NOMO-1 treated with DMSO at 0.1 percent for 48 hours (cell line): ENCODE data around the gene POLR3F.
"Not testable (repeated sequence)": the region's sequence is repeated elsewhere in the genome, so short reads cannot be mapped to it uniquely, and the experiment has no call there.

Source experiments
- DNase-seq: peaks from one replicate; lab custom pipeline; 2025; ENCODE audit not compliant: unreplicated experiment; lab: John Stamatoyannopoulos, UW

The POLR3F gene, protein sequence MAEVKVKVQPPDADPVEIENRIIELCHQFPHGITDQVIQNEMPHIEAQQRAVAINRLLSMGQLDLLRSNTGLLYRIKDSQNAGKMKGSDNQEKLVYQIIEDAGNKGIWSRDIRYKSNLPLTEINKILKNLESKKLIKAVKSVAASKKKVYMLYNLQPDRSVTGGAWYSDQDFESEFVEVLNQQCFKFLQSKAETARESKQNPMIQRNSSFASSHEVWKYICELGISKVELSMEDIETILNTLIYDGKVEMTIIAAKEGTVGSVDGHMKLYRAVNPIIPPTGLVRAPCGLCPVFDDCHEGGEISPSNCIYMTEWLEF

DNA sequence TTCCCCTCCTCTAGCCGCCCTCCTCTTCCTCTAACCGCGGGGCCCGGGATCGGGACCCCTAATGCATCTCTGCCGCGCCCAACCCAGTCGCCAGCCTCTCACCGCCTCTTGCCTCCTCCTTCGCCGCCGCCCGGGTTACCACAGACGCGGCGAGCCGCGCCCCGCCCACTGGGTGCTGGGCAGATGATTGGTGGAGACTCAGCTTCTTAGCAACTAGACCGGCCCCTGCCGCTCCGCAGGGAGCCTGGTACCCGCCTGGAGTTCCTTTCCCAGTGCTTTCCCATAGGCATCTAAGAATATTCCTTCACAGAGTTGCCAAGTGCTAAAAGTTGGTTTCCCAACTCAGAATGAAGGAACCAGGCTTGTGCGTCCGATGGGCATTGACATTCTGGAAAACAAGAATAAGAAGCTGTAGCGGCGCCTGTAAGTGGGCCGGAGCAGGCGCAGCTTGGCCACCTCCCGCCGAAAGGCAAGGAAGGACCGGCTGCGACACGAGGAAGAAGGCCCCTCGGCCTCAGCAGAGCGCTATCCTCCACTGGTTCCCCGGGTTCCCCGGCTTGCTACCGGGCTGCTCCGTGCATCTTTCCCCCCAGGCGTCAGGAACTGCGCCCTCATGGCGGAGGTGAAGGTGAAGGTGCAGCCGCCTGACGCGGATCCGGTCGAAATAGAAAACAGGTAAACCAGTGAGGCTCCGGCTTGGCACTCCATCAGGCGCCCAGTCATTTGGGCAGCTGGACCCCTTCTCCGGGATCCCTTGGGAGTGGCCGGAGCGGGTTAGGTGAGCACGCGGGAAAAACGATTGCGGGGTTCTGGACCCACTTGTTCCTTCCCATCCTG lies at the start of gene POLR3F, which contains the start of gene DZANK1:
TSS of gene POLR3F (plus strand) at position 497 of the 837 bp plus-strand sequence. CDS start at position 614, 117 bp downstream.
TSS of gene DZANK1 (minus strand) at position 137 of the 837 bp plus-strand sequence. CDS start 1,672 bp downstream, outside the sequence.
- peak; percentile 91 for DNase-seq

DNA sequence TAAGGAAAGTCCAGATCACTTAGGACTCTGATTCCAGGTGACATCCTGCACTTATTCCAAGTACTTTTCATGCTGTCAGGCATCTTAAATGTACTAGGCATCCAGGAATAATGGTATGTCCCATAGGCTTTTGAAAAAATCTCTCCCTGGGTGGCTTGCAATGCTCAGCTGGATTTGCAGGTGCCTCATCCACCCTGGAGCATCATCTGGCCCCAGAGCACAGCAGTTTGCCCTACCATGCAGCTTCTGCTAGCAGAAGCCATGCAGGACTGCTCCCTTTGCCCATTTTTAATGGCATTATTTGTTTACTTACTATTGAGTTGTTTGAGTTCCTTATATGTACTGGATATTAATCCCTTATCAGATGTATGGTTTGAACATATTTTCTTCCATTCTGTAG lies 45.6 kb upstream of the POLR3F start:
- DNase-seq = no peak

DNA sequence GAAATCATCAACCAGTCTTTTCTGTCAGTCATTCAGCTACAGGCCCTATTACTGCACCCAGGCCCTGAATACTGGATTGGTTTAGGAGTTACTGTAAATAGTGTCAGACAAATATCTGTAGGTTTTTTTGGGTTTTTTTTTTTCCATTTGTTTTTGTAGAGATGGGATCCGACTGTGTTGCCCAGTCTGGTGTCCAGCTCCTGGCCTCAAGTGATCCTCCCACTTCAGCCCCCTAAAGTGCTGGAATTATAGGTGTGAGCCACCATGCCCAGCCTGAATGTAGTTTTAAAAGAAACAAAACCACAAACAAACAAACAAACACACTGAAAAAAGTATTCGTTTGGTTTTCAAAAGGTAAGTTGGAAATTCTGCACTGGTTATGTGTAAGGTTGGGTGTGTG lies 40.0 kb upstream of the POLR3F start:
- no peak for DNase-seq

DNA sequence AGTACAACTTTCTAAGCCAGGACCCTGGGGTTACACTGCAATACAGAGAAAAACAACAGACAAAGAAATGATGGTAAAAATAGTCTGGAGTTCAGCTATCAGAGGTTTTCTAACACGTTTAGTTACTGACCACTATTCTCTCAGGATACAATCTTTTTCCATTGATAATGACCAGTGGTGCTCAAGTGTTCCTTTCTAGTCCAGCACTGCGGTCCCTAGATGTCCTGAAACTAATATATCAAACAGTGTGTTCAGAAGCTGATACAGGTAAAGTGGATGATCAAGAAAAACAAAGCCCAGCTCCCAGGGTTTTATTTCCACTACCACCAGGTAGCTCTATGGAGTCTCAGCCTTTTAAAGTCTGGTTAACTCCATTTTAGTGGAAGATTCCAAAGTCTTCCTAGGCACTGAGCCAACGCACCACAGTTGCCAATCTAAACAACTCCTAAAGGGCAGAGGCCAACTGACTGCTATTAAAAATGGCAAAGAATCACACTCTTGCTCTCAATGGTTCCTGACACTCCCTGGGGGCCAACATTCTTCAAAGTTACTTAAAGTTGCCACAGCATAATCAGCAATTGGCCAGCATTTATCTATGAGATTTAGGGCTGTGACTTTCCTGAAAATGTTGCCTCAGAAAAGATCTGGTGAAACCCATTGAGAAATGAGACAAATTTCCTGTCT lies 38.6 kb upstream of the POLR3F start:
- no peak for DNase-seq

DNA sequence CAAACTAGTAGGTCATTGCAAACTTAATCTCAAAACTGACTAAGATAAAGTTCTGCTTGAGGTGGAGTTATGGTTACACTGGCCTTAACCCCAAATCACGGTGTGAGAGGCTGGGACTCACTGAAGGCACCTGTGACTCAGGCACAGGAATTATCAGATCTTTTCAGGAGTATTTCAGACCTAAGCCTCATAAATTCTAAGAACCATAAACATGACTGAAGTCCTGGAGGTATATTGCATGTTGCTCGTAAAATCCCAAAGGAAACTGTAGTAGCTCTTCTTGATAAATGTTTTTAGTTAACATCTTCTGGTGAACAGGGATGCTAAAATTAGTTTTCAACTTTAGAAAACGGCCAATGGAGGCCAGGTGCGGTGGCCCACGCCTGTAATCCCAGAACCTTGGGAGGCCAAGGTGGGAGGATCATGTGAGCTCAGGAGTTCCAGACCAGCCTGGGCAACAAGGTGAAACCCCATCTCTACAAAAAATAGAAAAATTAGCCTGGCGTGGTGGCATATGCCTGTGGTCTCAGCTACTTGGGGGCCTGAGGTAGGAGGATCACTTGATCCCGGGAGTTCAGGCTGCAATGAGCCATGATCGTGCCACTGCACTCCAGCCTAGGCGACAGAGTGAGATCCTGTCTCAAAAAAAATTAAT lies 36.9 kb upstream of the POLR3F start:
- DNase-seq = no peak

DNA sequence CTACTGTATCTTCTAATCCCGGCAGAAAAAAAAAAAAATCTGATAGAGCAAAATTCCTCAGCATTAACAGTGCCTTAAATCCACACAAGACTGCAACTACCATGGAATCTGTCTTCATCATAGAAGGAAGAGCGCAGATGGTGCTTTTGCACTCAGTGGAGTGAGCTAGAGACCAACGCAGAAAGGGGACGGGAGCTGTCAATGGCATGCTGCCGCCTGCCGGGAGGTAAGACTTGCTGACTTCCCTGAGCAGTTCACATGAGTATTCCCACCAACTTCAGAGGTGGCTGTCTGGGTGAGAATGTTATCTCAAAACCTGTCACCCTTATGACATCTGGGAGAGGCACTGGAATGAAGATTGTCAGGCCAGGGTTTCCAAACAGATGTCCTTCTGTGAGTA lies 36.0 kb upstream of the POLR3F start:
- DNase-seq = no peak

DNA sequence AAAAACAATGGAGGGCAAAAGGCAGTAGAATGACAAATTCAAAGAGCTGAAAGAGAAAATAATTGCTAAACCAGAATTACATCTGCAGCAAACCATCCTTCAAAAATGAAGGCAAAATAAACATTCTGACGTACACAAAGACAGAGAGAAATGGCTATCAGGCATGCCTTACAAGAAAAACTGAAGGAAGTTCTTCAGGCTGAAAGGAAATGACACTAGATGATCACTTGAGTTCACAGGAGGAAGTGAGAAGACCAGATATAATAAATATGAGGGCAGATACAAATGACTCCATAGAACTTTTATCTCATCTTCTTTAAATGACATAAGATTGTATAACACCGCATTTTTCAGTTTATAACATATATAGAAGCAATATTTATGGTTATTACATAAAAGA lies 30.3 kb upstream of the POLR3F start:
- DNase-seq = peak; percentile 72

DNA sequence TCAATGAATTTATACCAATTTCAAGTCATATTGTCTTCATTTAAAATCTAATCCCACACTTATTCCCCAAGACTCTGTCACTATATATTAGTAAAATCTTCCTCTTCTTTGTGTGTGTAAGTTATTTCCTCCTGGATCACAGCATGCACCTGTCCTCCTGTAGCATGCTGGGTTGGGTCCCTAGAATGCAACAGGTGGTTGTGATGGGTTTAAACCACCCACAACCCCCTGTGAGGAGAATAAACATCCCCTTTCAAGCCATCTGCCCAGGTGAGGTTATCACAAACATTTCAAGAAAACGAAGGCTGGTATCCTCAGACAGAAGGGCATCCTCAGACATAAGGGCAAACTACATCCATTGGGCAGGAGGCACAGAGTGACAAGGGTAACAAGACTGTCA lies 26.8 kb upstream of the POLR3F start:
- DNase-seq = no peak

DNA sequence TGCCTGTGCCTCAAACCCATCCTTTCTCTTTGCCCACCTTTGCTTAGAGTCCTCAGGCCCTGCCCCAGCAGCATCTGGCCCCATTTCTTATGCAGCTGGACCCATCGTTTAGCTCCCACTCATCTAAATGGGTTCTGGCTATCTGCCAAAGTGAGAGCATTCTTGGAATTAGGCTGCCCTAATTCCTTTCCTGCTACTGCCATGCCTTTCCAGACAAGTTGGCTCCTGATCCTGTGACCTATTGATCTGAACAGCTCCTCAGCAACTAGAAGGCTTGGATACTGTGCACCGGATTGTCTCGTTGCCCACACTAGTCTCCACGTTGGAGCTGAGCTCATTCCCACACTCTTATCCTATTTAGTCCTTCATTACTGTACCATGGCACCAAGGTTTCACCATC lies 23.3 kb upstream of the POLR3F start:
- DNase-seq = no peak

DNA sequence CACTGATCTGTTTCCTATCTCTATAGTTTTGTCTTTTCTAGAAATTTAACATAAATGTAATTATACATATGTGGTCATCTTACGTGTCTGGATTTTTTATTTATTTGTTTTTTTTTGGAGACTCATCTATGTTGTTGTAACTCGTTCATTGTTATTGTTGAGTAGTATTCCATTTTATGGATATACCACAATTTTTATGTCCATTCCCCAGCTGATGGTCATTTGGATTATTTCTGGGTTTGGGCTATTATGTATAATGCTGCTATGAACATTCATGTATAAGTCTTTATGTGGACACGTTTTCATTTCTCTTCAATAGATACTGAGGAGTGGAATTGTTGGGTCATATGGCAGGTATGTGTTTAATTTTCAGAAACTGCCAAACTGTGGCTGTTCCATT lies 10.6 kb upstream of the POLR3F start:
- DNase-seq = no peak

DNA sequence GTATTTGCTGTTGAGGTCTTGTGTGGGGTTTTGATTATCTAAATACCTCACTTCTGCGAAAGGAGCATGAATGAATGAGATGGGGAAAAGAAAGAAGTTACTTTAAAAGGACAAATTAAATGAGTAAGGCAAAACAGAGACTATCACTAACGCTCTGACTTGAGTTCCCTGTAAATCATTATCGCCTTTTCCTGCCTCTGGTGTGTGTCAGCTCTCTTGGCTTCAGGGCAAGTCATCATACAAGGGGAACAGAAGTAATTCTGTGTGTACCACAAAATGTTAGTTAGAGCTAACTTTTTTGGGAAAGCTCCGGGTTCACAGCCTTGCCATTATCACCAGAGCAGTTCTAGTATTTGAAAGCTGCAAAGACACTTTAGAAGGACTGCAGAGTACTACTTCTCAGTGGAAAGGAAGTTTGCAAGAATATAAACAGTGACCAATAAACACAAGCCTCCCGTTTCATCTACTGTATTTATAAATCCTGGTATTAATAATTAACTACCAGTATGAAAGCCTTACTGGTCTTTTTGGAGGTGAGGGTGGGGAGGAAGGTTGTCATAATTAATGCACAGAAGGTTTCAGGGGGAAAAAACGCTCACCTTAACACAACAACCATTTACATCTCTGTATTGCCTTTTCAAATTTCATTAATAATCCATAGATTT lies 1.5 kb upstream of the POLR3F start:
- DNase-seq = peak; percentile 0

DNA sequence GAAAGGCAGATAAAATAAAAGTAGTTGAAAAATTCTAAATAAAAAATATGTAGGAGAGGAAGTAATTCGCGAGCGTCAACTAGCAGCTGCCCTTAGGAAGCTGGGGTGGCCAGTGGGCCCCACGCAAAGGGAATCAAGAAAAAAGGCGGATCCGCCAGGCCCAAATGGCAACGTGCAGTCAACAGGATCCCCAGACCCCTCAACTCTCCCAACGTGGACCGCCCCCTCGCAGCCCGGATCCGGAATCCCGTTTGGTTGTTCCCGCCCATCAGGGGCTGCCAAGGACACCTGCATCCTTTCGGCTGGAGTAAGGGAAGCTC lies 656 bp upstream of the POLR3F start:
- DNase-seq = no peak

DNA sequence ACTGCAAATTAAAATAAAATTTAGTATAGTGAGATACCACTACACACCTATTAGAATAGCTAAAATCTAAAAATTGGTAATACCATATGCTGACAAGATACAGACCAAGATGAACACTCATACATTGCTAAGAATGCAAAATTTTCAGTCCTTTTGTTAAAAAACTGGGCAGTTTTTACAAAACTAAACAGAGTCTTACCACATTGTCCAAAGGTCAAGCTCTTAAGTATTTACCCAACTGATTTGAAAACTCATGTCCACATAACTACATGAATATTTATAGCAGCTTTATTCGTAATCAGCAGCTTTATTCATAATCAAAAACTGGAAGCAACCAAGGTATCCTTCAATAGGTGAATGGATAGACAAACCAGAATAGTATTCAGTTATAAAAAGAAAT lies 10.0 kb downstream of the POLR3F start:
- no peak for DNase-seq

DNA sequence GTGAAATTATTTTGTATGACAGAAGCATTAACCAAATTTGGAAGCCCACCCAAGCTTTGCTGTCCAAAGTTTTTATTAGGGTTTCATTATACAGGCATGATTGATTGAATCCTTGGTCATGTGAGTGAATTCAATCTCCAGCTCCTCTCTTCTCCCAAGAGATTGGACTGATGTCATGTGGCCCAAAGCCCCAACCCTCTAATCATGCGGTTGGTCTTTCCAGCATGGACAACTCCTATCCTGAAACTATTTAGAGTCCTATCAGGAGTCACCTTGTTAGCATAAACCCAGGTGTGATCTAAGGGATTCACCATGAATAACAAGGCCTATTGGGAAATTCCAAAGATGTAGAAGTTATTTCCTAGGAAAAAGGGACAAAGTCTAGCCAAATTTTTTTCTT lies 10.6 kb downstream of the POLR3F start:
- no peak for DNase-seq

DNA sequence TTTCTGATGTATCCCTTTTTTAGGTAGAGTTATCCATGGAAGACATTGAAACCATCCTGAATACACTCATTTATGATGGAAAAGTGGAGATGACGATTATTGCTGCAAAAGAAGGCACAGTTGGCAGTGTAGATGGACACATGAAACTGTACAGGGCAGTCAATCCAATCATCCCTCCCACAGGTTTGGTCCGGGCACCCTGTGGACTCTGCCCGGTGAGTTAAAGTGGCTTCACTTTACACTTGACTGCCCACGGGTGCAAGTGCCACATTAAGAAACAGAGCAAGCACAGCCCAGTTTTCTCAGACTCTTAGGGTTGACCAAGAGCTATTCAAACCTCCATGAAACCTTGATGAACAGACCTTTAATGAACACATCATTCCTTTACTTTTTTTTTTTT lies 14.4 kb downstream of the POLR3F start:
- no peak for DNase-seq

DNA sequence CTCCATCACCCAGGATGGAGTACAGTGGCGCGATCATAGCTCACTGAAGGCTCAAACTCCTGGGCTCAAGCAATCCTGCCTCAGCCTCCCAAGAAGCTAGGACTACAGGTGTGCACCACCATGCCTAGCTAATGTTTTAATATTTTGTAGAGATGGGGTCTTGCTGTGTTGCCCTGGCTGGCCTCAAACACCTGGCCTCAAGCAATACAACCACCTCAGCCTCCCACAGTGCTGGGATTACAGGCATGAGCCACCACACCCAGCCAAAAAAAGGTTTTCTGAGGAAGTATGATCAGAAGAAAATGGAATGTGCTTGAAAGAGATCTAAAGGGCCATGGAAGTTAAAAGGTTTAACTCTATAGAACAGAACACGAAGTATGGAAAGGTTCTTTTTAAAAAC lies 21.1 kb downstream of the POLR3F start:
- DNase-seq = no peak

DNA sequence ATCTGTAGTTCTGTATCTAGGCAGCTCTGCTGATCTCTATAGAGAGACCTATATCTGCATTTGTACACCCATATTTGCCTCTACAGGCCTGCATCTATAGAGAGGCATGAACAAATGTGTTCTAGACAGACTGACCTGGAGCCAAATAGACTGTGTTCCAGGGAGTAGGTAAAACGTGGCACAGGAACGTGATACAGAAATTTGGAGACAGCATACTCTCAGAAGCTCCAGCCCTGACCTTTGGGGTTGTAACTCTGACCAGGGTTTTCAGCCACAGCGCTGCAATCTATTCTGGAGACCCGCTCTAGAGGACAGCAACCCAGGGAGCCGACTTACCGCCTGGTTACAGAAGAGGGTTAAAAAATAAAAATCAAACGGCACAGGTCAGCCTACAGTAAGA lies 28.9 kb downstream of the POLR3F start:
- peak; percentile 3 for DNase-seq

DNA sequence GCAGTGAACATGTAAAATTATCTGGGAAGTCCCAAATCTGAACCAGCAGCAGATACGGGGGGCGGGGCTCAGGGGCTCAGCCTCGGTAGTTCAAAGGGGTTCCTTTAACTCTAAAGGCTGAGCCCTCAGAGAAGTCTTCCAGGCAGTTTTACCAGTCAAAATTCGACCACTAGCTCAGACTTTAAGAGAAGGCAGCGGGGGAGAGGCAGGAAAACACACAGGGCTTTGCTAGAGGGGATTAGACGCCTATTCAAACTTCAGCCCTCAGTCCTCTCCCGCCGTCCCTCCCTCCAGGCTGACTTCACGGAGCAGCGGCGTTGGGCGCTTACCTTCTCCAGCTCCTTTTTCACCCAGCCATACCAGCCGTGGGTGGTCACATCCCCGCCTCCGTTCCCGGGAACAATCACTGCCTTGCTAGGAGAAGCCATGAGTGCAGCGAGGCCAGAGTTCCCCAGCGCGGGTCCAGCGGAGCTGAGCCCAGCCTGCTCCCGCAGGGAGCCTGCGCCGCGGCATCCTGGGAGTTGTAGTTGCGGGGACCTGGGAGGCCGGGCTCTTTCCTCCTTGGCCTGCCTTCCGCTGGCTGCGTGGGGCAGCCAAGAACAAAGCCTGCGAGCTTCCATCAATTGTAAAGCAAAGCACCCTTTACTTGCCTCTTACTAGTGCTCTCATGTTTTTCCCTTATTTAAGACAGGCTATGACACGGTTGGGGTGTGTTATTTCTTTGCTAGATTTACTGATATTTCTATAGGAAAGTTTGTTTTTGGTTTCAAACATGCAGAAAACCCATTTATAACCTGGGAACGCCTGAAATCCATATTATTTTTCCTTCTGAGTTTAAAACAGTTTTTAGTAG lies 29.8 kb downstream of the POLR3F start, which contains the start of gene RBBP9:
TSS of gene RBBP9 (minus strand) at position 486 of the 853 bp plus-strand sequence. CDS start at position 428, 58 bp downstream.
- DNase-seq = peak; percentile 78

DNA sequence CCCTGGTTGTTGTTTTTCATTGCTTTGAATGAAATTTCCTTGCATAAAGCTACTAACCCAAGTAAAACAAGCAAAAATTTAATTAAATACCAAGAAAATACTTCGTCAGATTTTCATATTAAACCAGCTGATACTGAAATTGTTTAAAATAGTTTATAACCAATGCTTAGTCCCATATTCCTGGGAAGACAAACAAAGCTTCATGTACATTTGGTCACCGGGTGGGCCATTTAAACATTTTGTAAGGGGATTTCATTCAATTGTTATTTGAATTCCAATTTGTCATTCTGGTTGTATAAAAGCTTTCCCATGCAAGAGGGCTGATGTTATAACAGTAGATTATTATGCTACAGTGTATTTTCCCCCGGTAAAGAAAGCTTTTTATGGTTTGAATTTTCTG lies 30.4 kb downstream of the POLR3F start:
- DNase-seq = no peak

DNA sequence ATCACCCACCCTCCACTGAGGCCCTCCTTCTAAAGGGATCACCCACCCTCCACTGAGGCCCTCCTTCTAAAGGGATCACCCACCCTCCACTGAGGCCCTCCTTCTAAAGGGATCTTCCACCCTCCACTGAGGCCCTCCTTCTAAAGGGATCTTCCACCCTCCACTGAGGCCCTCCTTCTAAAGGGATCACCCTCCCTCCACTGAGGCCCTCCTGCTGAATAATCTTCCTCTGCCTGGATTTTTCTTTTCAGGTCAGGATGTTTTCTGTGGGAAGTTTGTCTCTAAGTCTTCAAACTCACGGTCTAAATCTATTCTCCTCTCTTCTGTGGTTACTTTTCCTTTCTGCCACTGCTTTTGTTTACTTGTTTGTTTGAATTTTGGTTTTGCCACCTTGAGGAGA lies 34.5 kb downstream of the POLR3F start:
- not testable (repeated sequence) for DNase-seq
